ENCODE data around the gene TMEM248.

DNA sequence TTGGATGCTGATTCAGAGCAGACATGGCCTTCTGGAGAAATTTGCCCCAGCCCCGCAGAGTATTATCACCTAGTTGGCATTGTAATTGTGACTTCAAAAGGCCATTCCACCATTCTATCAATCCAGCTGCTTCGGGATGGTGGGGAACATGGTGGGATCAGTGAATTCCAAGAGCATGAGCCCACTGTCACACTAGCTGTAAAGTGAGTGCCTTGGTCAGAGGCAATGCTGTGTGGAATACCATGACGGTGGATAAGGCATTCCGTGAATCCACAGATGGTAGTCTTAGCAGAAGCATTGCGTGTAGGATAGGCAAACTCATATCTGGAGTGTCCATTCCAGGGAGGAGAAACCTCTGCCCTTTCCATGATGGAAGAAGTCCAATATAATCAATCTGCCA is 13.3 kb upstream of the TMEM248 start:
- TF ChIP-seq, protein P1, sequence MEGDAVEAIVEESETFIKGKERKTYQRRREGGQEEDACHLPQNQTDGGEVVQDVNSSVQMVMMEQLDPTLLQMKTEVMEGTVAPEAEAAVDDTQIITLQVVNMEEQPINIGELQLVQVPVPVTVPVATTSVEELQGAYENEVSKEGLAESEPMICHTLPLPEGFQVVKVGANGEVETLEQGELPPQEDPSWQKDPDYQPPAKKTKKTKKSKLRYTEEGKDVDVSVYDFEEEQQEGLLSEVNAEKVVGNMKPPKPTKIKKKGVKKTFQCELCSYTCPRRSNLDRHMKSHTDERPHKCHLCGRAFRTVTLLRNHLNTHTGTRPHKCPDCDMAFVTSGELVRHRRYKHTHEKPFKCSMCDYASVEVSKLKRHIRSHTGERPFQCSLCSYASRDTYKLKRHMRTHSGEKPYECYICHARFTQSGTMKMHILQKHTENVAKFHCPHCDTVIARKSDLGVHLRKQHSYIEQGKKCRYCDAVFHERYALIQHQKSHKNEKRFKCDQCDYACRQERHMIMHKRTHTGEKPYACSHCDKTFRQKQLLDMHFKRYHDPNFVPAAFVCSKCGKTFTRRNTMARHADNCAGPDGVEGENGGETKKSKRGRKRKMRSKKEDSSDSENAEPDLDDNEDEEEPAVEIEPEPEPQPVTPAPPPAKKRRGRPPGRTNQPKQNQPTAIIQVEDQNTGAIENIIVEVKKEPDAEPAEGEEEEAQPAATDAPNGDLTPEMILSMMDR (IDR thresholded peaks at IDR 0.05 in 4 of 5, conservative IDR thresholded peaks at IDR 0.05 in 1 of 5), result no peak
- TF ChIP-seq POLR2A (IDR thresholded peaks at IDR 0.05), result no peak
